Epidermal melanocyte (primary cell): ENCODE results near the gene KMO.

ENCODE experiments used
- DNase-seq: peaks from one replicate; pipeline ENCODE4 v3.0.0; 2011; ENCODE audit warnings: low spot score; ENCODE audit not compliant: insufficient read length

The KMO gene

GRCh38 chr1:241645199-241645598 lies 113.0 kb downstream of the KMO start:
- DNase-seq, result no peak
